T-cell (primary cell): ENCODE results near the gene EDARADD. TPM values are rescaled to one million over a fixed set of nuclear protein-coding genes. Genes with fewer than 3 reads are reported as not detected.

ENCODE experiments used
- ATAC-seq, 4 experiments: fragments of 200-7000 bp in 3 of 4; fragments of 150-1000 bp in 1 of 4; cut with Tn5 transposase; replicated peaks in 1 of 4; 1 replicate in 3 of 4; 2 replicates in 1 of 4; pipeline ENCODE4 v1.10.0; 2021; ENCODE audit warnings: moderate library complexity in 3 of 4, mild to moderate bottlenecking in 2 of 4, moderate number of reproducible peaks in 1 of 4
- CTCF ChIA-PET, 2 donors: fragments of 300-600 bp; sonication (Branson Sonifier 250); formaldehyde crosslinking; loops; one replicate each; lab custom pipeline; 2022; ENCODE audit warnings: antibody characterized with exemption in 2 of 2; lab: Charles Lee
- POLR2A ChIA-PET, 2 donors: fragments of 300-600 bp; sonication (Branson Sonifier 250); formaldehyde crosslinking; loops; one replicate each; lab custom pipeline; 2022; ENCODE audit warnings: antibody characterized with exemption in 2 of 2; lab: Charles Lee
- DNase-seq, 35 experiments: peaks; one replicate each; pipeline versions ENCODE4 v3.0.0 to v3.0.0-alpha.2; 2013 to 2023
- H3K27ac ChIP-seq: one replicate; pipeline ENCODE4 v1.5.1; 2013; ENCODE audit warnings: low read length
- H3K27me3 ChIP-seq, 2 experiments: replicated peaks in 1 of 2; 1 replicate in 1 of 2; 2 replicates in 1 of 2; pipeline versions ENCODE4 v1.6.1 to v1.7.0; 2013; ENCODE audit warnings: low read length in 1 of 2, mixed read lengths in 1 of 2; ENCODE audit not compliant: control insufficient read depth in 2 of 2, insufficient read depth in 2 of 2; ENCODE audit errors: extremely low read depth in 1 of 2
- H3K36me3 ChIP-seq, 2 donors: 1 replicate in 1 of 2; 2 replicates in 1 of 2; pipeline versions ENCODE4 v1.6.1 to v1.7.0; 2013; ENCODE audit warnings: low read length in 1 of 2; ENCODE audit not compliant: control insufficient read depth in 2 of 2, insufficient read depth in 1 of 2; ENCODE audit errors: extremely low read depth in 1 of 2
- H3K4me1 ChIP-seq, 2 experiments: 1 replicate in 1 of 2; 2 replicates in 1 of 2; pipeline versions ENCODE4 v1.6.1 to v1.7.0; 2013; ENCODE audit warnings: low read length in 2 of 2, mixed read lengths in 1 of 2; ENCODE audit not compliant: insufficient read depth in 2 of 2, control insufficient read depth in 1 of 2; ENCODE audit errors: extremely low read depth in 1 of 2
- H3K4me3 ChIP-seq, 2 donors: 1 replicate in 1 of 2; 2 replicates in 1 of 2; pipeline versions ENCODE4 v1.5.1 to v1.7.0; 2013; ENCODE audit warnings: mild to moderate bottlenecking in 2 of 2, low read length in 1 of 2, moderate library complexity in 1 of 2; ENCODE audit not compliant: control insufficient read depth in 1 of 2; ENCODE audit errors: extremely low read depth in 1 of 2
- H3K9me3 ChIP-seq: 2 replicates; pipeline ENCODE4 v1.7.0; 2013
- H3K27ac Mint-ChIP-seq, 2 donors: one replicate each; pipeline ENCODE4 v1.8.0; 2020 to 2021; ENCODE audit warnings: mild to moderate bottlenecking in 2 of 2, mixed read lengths in 2 of 2
- H3K27me3 Mint-ChIP-seq, 2 donors: one replicate each; pipeline ENCODE4 v1.8.0; 2021 to 2022; ENCODE audit warnings: mixed read lengths in 2 of 2
- H3K36me3 Mint-ChIP-seq: one replicate; pipeline ENCODE4 v1.8.0; 2021; ENCODE audit warnings: mixed read lengths
- H3K4me1 Mint-ChIP-seq, 3 donors: one replicate each; pipeline ENCODE4 v1.8.0; 2020 to 2022; ENCODE audit warnings: mixed read lengths in 3 of 3, mild to moderate bottlenecking in 1 of 3
- H3K4me3 Mint-ChIP-seq, 3 donors: one replicate each; pipeline ENCODE4 v1.8.0; 2020 to 2022; ENCODE audit warnings: mild to moderate bottlenecking in 3 of 3, mixed read lengths in 3 of 3, moderate library complexity in 3 of 3
- H3K9me3 Mint-ChIP-seq, 3 donors: one replicate each; pipeline ENCODE4 v1.8.0; 2020 to 2022; ENCODE audit warnings: mixed read lengths in 3 of 3
- WGBS: methylation state at CpG from one replicate; pipeline ENCODE4 v1.1.5; 2013; ENCODE audit warnings: missing lambda C conversion rate; ENCODE audit not compliant: insufficient coverage; 5-methylcytosine and 5-hydroxymethylcytosine counted together
- total RNA-seq, 35 experiments: library from RNA in 6 of 35; stranded (reverse) in 6 of 35; fragments of 120-200 nt in 1 of 35; gene quantifications; one replicate each; pipeline versions ENCODE4 v1.2.1 to v1.2.4 and lab custom pipeline; 2013 to 2026

Gene EDARADD
- total RNA-seq, 5 donors from 2014 or later (not counting 1 experiment from before 2014, with no cell fraction given) = 1.3 to 5.7 (median 4.2) TPM

DNA sequence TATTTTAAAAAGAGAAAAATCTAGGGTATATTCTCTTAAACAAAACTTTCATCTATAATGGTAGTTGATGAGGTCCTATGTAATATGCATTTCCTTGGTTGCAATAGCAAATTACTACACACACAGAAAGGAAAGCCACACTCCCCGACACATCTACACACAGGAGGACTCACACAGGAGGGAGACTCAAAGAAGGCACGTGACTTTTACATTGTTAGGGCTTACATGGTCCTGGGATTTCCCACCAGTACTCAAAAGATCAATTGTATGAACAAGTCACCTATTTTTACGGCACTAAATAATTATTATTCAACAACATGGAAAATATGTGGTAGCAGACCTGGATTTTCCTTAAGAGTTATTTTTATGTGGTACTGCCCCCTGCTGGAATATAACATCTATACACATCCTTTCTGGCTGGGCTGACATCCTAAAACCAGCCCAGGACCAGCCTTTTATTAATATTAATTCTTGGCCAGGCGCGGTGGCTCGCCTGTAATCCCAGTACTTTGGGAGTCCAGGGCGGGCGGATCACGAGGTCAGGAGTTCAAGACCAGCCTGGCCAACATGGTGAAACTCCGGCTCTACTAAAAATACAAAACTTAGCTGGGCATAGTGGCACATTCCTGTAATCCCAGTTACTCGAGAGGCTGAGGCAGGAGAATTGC is 95.8 kb downstream of the EDARADD start:
- Mint-ChIP-seq H3K9me3 (no peaks in the 10 kb centered on the region), H3K4me1 (peaks cover 9 to 15% (median 12%) of the 10 kb centered on the region in 3 donors), H3K36me3 (no peaks in the 10 kb centered on the region), H3K27ac (no peak overlapping the region), H3K27me3 (peaks cover 9 to 23% of the 10 kb centered on the region in 2 donors), H3K4me3 (no peak overlapping the region)
- no peaks in the 10 kb centered on the region for H3K9me3 ChIP-seq
- peaks cover 0 to 5% of the 10 kb centered on the region in 2 experiments for H3K4me1 ChIP-seq
- ChIA-PET CTCF (interaction anchor here in 1 of 2 donors (0.6 to 1.2 kb wide), 7 partner anchors 19 to 384 kb away, joined by 3 to 5 read pairs (median 5); no protein-coding TSS in a partner anchor), POLR2A (interaction anchor here in 1 of 2 donors (0.6 kb wide), 1 partner anchor 27 kb away, joined by 5 read pairs; no protein-coding TSS in a partner anchor)
- WGBS = 60% methylated on average over 7 of the region's 11 CpGs
- DNase-seq (peak in 1 of 35 experiments; percentile 70), ATAC-seq (peak in 3 of 4 experiments; percentile 40 to 64 (median 43))
- H3K4me3 ChIP-seq = no peak overlapping the region
- no peaks in the 10 kb centered on the region for H3K36me3 ChIP-seq
- H3K27ac ChIP-seq = no peak overlapping the region
- peaks cover 0 to 12% of the 10 kb centered on the region in 2 experiments for H3K27me3 ChIP-seq

DNA sequence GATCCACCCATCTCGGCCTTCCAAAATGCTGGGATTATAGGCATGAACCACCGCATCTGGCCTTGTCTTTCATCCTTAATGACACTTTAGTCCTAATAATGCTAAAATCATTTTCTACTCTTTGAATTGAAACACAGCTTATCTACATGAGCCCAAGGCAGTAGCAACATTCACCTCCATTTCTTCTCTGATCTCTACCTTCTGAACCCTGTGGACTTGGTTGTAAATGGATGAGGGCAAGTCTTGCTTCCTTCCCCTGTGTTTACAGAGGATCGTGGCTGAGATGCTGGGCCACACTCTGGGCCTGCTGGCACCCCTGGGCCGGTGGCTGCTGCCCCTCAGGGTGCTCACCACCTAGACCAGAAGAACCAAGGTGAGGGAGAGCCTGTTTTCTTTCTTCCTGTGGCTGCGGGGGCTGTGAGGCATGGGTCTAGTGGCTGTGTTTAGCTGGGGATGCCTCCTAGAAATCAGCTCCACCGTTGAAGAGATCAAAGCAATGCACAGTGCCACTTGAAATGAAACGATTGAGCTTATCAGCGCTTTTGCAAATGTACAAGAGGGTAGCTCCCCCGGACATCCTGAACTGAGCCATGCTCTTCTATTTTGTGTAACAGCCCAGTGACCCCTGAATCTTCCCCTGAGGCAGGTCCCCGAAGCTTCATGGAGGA is 97.5 kb downstream of the EDARADD start:
- POLR2A ChIA-PET = interaction anchor here in 1 of 2 donors (0.6 kb wide), 1 partner anchor 34 kb away, joined by 5 read pairs; no protein-coding TSS in a partner anchor
- H3K27ac Mint-ChIP-seq = peak overlapping the region in 1 of 2 donors; percentile 68

DNA sequence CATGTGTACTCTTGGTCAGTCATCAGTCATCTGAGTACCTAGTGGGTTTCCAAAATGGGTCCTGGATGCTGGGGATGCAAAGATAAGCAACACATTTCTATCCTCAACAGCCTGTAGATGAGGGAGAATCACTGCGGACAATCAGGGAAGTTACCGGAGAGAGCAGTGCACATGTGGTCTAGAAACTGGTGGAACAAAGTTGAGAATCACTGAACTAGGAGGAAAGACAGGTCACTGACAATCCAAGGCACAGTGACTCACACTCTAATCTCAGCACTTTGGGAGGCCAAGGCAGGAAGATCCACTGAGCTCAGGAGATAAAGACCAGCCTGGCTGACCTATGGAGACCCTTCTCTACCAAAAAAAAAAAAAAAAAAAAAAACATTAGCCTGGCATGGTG is 98.3 kb downstream of the EDARADD start:
- ATAC-seq (no peak), DNase-seq (no peak)
- peaks cover 11 to 12% (median 12%) of the 10 kb centered on the region in 3 donors for H3K4me1 Mint-ChIP-seq
- no peaks in the 10 kb centered on the region for H3K9me3 ChIP-seq
- H3K27ac ChIP-seq = no peak overlapping the region
- H3K27me3 Mint-ChIP-seq = peaks cover 14 to 29% of the 10 kb centered on the region in 2 donors
- H3K27ac Mint-ChIP-seq = no peak overlapping the region
- H3K36me3 ChIP-seq = no peaks in the 10 kb centered on the region
- H3K9me3 Mint-ChIP-seq = no peaks in the 10 kb centered on the region
- no peak overlapping the region for H3K4me3 Mint-ChIP-seq
- CTCF ChIA-PET = interaction anchor here (0.6 to 1.7 kb wide), 6 partner anchors 105 to 1668 kb away, joined by 3 to 7 read pairs (median 4); no protein-coding TSS in a partner anchor
- H3K4me1 ChIP-seq = peaks cover 0 to 5% of the 10 kb centered on the region in 2 experiments
- WGBS = 100% methylated on average over 1 of the region's 2 CpGs
- H3K36me3 Mint-ChIP-seq = no peaks in the 10 kb centered on the region
- H3K4me3 ChIP-seq = no peak overlapping the region
- H3K27me3 ChIP-seq = peaks cover 0 to 21% of the 10 kb centered on the region in 2 experiments
- POLR2A ChIA-PET = interaction anchor here in 1 of 2 donors (0.6 kb wide), 1 partner anchor 33 kb away, joined by 5 read pairs; no protein-coding TSS in a partner anchor

More for the DNA sequence above, 97.5 kb downstream of the EDARADD start:
- DNase-seq (no peak), ATAC-seq (peak in 1 of 4 experiments; percentile 27)
- Mint-ChIP-seq H3K9me3 (no peaks in the 10 kb centered on the region), H3K4me1 (peaks cover 11 to 12% (median 12%) of the 10 kb centered on the region in 3 donors), H3K4me3 (no peak overlapping the region), H3K36me3 (no peaks in the 10 kb centered on the region), H3K27me3 (peaks cover 14 to 29% of the 10 kb centered on the region in 2 donors)
- no peak overlapping the region for H3K4me3 ChIP-seq
- H3K9me3 ChIP-seq = no peaks in the 10 kb centered on the region
- peaks cover 0 to 15% of the 10 kb centered on the region in 2 experiments for H3K27me3 ChIP-seq
- 44% methylated on average over 8 of the region's 10 CpGs for WGBS
- CTCF ChIA-PET = interaction anchor here (0.6 to 1.7 kb wide), 8 partner anchors 11 to 1667 kb away, joined by 3 to 7 read pairs (median 4); no protein-coding TSS in a partner anchor
- no peaks in the 10 kb centered on the region for H3K36me3 ChIP-seq
- no peak overlapping the region for H3K27ac ChIP-seq
- peaks cover 0 to 5% of the 10 kb centered on the region in 2 experiments for H3K4me1 ChIP-seq

DNA sequence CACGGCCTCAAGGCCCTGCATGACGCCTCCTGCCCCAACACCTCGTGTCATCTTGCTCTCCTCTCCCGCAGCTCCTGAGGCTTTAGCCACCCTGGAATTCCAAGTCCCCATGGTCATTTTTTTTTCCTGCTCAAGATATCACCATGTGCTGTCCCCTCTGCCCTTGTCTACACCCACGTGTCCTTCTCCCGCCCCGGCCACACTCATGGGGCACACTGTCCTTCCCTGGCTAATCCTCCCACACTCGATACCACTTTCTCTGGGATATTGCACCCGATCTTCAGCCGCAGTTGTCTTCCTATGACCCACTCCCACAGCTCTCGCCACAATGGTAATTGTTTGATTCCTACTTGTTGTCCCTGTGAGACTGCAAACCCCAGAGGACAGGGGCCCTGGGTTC is 100.0 kb downstream of the EDARADD start:
- ATAC-seq = no peak
- Mint-ChIP-seq H3K27me3 (peaks cover 14 to 29% of the 10 kb centered on the region in 2 donors), H3K27ac (no peak overlapping the region), H3K4me1 (peaks cover 11 to 12% (median 12%) of the 10 kb centered on the region in 3 donors), H3K9me3 (no peaks in the 10 kb centered on the region), H3K4me3 (no peak overlapping the region), H3K36me3 (no peaks in the 10 kb centered on the region)
- ChIA-PET POLR2A (no interaction called here), CTCF (no interaction called here)
- Histone ChIP-seq H3K36me3 (no peaks in the 10 kb centered on the region), H3K27ac (no peak overlapping the region), H3K27me3 (peaks cover 0 to 22% of the 10 kb centered on the region in 2 experiments), H3K4me1 (peaks cover 0 to 5% of the 10 kb centered on the region in 2 experiments), H3K9me3 (no peaks in the 10 kb centered on the region), H3K4me3 (no peak overlapping the region)
- WGBS = 93% methylated on average over 11 of the region's 11 CpGs
- no peak for DNase-seq

DNA sequence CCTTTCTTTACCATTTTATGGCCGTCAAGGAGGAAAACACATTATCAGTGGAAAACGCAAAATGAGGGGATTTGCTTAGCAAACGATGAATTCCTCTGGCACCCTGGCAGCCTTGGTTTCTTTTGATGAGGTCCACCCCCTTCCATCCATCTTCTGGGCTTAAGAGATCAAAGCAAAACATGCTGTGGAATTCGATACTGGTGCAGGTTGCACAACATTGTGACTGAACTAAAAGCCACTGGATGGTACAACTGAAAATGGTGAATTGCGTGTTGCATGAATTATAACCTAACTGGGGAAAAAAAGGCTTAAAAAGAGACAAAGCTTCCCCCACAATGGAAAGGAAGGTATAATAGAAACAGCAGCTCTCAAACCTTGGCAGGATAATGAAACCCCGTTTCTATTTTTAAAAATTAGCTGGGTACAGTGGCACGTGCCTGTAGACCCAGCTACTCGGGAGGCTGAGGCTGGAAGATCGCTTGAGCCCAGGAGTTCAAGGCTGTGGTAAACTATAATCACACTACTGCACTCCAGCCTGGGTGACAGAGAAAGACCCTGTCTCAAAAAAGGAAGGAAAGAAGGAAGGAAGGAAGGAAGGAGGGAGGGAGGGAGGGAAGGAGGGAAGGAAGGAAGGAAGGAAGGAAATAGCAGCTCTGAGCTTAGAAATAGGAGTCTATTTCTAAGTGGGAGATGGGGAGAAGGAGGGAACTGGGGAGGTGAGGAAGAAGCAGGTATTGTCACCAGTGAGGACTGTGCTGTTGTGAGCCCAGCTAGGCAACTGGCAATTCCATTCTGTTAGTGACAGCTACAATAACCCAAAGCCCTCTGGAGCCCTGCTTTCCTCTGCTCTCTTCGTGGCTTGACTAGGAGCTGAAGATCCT is 100.7 kb downstream of the EDARADD start:
- Mint-ChIP-seq H3K36me3 (no peaks in the 10 kb centered on the region), H3K27ac (no peak overlapping the region), H3K4me3 (no peak overlapping the region), H3K9me3 (no peaks in the 10 kb centered on the region), H3K4me1 (peaks cover 9 to 12% (median 11%) of the 10 kb centered on the region in 3 donors), H3K27me3 (peaks cover 14 to 27% of the 10 kb centered on the region in 2 donors)
- H3K27ac ChIP-seq = no peak overlapping the region
- ATAC-seq (no peak), DNase-seq (no peak)
- CTCF ChIA-PET = interaction anchor here in 1 of 2 donors (0.6 kb wide), 2 partner anchors 110 to 390 kb away, joined by 3 read pairs; partner anchors contain the start of gene HEATR1
- H3K9me3 ChIP-seq = no peaks in the 10 kb centered on the region
- 77% methylated on average over 6 of the region's 10 CpGs for whole genome bisulfite sequencing
- H3K36me3 ChIP-seq = no peaks in the 10 kb centered on the region
- peaks cover 0 to 5% of the 10 kb centered on the region in 2 experiments for H3K4me1 ChIP-seq
- POLR2A ChIA-PET = interaction anchor here in 1 of 2 donors (0.6 kb wide), 1 partner anchor 717 kb away, joined by 8 read pairs; no protein-coding TSS in a partner anchor
- no peak overlapping the region for H3K4me3 ChIP-seq
- H3K27me3 ChIP-seq = peaks cover 0 to 23% of the 10 kb centered on the region in 2 experiments
